ENCODE data around the gene LRP1-AS.

- no peak for TF ChIP-seq POLR2AphosphoS5 (IDR thresholded peaks at IDR 0.05)
- no peak for TF ChIP-seq CTCF (IDR thresholded peaks at IDR 0.05)
- no peak for TF ChIP-seq POLR2A (IDR thresholded peaks at IDR 0.05)
These were observed 38.0 kb downstream of the LRP1-AS start for GRCh38 chr12:57109207-57110103.

Data from prostate gland (tissue), 2 donors.